HG02763 (cell line): ENCODE results near the gene USP24.

Source experiments
- ATAC-seq: cut with Tn5 transposase; IDR thresholded peaks from one replicate; pipeline ENCODE4 v1.9.1; 2021; ENCODE audit warnings: mild to moderate bottlenecking, moderate library complexity; ENCODE audit not compliant: unreplicated experiment

USP24 gene, protein sequence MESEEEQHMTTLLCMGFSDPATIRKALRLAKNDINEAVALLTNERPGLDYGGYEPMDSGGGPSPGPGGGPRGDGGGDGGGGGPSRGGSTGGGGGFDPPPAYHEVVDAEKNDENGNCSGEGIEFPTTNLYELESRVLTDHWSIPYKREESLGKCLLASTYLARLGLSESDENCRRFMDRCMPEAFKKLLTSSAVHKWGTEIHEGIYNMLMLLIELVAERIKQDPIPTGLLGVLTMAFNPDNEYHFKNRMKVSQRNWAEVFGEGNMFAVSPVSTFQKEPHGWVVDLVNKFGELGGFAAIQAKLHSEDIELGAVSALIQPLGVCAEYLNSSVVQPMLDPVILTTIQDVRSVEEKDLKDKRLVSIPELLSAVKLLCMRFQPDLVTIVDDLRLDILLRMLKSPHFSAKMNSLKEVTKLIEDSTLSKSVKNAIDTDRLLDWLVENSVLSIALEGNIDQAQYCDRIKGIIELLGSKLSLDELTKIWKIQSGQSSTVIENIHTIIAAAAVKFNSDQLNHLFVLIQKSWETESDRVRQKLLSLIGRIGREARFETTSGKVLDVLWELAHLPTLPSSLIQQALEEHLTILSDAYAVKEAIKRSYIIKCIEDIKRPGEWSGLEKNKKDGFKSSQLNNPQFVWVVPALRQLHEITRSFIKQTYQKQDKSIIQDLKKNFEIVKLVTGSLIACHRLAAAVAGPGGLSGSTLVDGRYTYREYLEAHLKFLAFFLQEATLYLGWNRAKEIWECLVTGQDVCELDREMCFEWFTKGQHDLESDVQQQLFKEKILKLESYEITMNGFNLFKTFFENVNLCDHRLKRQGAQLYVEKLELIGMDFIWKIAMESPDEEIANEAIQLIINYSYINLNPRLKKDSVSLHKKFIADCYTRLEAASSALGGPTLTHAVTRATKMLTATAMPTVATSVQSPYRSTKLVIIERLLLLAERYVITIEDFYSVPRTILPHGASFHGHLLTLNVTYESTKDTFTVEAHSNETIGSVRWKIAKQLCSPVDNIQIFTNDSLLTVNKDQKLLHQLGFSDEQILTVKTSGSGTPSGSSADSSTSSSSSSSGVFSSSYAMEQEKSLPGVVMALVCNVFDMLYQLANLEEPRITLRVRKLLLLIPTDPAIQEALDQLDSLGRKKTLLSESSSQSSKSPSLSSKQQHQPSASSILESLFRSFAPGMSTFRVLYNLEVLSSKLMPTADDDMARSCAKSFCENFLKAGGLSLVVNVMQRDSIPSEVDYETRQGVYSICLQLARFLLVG (N-terminal part only)

DNA sequence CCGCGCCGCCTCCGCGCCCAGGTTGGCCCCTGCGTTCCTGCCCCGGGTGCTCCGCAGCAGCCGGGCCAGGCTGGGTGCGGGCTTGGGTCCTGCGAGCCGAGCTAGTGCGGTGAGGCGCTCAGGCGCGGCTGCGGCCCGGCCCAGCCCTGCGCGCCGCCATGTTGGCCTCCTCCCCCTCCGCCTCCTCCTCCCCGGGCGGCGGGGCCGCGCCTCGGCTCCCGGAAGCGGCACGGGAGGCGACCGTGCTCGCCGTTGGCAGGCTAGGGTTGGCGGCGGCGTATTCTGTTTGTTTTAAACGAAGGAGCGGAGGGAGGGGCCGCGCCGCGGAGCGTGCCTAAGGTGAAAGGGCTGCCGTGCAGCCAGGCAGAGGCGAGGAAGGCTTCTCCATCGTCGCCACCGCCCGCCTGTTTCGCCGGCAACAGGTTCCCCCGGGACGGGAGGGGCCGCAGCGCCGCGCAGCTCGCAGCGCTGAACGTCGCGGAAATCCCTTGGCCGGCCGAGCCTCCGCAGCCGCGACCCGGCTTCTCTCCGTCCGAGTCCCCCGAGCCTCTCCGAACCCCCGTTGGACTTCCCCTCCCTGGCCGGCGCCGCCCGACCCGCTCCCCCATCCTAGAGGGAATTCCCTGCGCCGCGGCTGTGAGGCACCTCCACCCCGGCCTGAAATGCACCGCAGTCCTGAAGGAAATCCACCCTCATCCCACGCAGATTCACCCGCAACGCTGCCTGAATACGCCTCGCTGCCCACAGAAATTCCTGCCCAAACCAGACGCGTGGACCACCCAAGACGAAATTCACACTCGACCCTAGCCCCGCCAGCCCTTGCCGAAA is at the start of gene USP24:
Gene USP24, minus strand, starts transcription at position 171 of the 828 bp plus-strand sequence. CDS start 251 bp downstream, outside the sequence.
- peak; percentile 82 for ATAC-seq

DNA sequence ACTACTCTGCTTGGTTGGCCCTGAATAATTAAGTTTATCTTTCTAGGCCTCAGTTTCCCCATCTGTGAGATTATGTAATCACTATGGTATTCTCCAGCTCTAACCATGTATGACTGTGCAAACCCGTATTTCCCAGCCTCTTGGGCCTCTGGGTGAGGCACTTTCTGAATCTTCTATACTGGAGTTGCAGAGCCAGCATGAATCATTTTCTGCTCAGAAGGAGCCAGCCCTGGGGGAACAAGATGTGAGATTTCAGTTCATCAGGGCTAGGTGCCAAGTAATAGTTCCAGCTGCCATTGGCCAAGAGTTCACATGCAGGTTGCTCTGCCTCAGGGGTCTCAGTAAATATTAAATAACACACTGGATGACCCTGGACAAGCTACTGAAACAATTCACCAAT is 47.7 kb upstream of the USP24 start:
- ATAC-seq: no peak

DNA sequence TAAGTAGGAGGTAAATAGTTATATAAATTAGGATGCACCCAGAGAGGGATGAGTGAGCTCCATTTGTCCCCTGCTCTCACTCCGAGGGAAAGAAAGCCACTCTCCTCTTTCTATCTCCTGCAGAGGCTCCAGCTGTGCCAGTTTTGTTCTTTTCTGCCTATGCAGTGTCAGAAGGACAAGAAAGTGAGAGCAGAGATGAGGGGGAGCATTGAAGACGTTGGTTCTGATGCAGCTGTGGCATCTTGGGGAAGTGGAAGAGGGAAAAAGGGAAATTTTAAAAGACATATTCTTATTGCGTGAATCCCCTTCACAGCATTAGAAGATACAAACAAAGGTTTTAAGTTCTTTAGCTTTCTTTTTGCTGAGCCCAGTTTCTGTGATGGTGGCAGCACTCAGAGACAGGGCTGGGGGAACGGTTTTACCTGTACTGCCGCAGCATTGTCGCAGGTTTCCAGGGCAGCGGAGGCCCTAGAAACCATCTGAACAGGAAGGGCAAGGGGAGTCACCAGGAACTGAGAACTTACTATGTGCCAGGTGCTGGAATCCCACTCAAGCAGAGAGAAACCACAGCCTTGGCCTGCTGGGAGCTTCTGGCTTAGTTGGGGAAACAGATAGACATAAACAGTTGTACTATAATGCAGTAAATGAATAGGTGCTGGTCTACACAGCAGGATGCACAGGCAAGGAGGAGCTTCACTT is 44.9 kb upstream of the USP24 start:
- no peak for ATAC-seq

DNA sequence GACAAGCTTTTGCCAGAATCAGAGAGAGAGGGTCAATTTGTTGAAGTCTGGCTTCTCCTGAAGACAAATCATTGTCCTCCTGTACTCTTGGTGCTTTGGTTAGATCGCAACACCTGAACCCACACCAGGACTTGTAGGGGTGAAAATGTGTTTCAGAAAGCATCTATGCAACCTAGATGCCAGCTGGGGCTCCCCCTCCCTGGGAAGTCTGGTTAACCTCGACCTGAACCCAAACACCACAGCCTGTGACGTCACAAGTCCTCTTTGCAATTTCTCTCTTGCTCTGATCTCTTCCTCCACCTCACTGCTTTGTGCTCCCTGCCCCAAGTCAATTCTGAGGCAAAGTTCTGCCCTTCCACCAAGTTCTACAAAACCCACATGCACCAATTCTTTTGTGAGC is 42.8 kb upstream of the USP24 start:
- ATAC-seq: no peak

DNA sequence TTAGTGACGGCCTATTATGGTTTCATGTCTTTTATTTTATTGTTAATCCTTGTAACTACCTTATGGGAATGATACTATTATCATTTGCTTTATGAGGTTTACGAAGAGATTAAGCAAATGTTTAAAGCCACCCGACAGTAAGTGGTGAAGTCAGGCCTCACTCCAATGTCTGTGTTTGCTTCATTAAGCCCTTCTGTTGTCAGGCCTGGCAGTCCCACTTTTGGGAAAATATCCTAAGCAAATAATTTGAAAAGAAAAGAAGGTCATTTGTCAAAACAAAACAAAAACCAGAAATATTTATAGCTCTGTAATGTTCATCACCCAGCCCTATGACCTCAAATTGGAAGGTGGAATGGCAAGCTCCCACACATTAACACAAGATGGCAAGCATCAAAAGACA is 40.7 kb upstream of the USP24 start:
- ATAC-seq: no peak

DNA sequence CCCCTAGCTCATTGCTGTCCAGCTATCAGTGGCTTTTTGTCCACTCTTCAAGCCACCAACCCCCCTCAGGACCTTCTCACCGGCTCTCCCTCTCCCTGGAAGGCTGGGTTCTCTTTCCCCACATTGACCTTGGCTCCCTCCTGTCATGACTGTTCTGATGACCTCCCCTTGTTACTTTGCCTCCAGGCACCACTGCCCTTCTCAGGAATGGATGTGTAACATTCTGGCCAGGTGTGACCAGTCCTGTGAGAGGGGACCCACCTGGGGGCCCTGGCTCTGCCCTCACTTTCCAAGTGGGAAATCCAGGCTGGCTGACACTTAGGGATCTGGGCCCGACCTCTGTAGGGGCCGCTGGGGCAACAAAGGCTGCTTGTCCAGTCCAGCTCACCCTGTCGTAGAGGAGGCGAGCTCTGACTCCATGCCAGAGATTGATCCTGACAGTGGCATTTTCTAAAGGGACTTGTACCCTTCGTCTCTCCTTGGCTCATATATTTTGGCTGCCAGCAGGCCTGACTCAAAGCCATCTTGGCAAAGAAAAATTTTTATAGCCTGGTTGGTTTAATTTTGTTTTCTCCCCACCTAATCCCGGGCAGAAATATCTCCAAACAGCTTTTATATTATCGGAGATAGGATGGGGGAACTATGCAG is 37.9 kb upstream of the USP24 start:
- no peak for ATAC-seq

DNA sequence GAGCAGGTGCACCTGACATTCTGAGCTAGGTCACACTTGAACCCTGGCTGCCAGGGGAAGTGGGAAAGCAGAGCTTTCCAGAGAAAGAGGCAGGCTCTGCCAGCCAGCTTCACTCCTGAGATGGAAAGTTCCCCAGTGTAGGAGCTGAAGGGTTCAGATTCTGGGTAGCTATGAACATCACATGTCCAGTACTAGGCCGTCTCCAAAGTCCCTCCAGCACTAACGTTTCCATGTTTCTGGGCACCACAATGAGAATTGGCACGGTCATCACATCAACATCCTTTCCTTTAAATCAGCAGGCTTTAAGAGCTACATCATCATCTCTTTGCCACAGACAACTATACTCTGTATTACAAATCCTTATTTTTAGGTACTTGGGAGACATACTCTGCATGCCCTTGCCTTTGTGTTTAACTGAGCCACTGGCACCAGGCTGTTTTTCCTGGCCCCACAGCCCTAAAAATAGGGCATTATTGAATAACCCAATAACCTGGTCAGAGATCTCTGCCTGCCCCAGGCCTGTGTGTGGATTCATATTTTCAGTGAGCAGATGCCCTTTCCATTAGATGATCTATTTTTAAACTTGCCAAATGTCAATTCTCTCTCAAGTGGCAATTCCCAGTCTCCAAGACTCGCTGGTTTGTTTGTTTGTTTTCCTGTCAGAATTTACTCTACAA is 35.4 kb upstream of the USP24 start:
- no peak for ATAC-seq

DNA sequence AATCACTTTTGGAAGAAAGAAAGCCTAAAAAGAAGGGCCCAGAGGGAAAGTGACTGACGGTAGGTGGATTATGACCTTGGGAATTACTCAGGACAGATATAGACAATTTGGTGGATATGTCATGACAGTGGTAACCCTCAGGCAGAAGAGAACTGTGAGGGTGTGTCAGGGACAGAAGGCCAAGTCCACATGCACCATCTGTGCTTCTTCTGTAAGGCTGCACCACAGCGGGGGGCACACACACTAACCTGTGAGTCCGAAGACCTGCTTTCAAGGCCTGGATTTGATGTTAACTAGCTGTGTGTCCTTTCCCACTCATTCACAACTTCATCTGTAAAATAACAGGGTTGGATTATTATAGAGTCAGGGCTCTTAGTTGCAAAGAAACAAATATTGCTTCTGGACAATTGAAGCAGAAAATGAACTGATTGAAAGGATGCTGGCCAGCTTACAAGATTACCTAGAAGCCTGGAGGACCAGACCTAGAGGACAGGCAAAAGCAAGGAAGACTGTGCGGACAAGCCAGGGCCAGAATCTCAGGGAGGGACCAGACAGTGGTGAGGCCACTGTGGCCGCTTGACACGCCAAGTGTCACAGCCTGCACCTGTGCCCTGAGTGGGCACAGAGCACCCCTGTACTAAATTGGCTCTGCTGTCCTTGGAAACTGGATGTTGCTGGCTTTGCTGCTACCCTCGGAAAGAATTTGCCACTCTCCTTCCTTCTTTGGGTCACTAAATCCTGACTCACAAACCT is 34.7 kb upstream of the USP24 start:
- no peak for ATAC-seq

DNA sequence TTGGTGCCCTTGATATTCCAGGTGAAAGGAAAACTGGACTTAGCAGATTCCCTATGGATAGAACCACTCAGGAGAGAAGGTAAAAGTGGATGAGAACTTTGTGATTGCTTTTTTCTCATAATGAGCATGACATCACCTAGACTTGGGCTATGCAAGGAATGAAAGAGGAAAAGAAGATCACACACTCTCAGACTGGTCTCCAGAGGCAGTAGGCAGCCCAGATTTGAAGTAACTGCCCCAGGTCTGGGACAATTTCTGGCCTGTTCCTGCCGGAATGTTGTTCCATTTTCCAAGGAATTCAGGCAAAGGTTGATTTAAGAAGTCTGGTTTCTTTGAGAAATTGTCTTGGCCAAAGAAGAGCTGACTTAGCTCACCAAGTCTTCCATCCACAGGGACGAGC is 31.7 kb upstream of the USP24 start:
- no peak for ATAC-seq

DNA sequence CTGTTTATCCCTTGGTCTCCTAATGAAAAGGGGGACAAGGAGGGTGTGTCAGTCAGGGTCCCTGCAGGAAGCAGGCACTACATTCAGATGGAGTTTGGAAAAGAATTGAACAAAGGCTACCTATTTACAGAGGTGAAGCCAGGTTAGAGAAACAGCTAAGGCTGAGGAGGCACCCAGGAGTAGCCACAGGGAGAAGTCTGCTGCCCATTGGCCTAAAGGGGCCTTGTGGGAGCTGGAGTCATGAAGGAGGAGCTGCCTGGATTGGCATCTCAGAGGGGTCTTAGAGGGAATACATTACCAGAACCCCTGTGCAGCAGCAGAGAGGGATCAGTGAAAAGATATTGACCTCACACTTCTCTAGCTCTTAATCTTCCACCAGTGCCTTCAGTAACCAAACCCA is 31.2 kb upstream of the USP24 start:
- ATAC-seq: no peak

DNA sequence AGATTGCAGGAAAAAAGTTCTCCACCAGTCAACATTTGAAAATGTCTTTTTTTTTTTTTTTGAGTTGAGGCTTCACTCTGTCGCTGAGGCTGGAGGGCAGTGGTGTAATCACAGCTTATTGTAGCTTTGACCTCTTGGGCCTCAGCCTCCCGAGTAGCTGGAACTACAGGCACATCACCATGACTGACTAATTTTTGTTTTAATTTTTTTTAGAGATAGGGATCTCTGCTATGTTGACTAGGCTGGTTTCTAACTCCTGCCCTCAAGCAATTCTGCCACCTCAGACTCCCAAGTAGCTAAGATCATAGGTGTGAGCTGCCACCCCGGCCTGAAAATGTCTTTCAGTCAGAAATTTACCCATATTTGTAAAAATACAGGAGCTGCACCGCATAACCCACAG is 30.6 kb upstream of the USP24 start:
- ATAC-seq: no peak

DNA sequence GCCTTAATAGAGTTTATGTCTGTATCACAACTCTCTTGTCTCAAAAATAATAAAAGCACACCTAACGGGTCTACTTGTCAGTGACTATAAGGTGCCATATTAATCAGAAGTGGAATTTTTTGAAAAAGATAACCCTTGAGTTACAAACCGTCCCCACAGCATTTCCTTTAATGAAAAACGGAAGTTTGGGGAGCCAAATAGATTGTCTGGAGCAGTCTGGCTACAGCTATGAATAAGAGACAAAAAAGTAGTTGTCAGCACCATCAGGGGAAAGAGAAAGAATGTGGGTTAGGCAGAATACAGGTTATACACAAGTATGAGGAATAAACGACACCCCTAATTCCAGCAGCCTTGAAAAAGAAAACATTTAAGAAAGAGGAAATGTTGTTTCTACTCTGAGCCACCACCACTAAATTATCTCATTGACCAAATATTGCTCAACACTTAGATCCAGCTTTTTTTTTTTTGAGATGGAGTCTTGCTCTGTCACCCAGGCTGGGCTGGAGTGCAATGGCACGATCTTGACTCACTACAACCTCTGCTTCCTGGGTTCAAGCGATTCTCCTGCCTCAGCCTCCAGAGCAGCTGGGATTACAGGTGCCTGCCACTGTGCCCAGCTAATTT is 29.4 kb upstream of the USP24 start:
- no peak for ATAC-seq

DNA sequence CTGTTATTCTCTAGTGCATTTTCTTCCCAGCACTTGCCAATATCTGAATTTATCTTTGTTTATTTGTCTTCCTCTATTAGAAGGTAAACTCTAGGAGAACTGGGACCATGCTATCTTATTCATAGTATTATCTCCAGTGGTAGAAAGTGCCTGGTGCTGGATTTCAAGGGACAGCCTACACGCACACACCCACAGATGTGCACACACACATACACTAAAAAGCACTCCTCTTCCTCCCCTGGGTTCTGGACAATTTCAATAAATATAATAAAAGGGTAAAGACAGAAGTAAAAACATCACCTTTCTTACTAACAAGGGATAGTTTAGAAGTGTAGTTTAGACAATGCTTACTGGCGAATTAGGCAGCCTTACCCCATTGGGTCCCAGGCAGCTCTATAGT is 28.5 kb upstream of the USP24 start:
- ATAC-seq: no peak

DNA sequence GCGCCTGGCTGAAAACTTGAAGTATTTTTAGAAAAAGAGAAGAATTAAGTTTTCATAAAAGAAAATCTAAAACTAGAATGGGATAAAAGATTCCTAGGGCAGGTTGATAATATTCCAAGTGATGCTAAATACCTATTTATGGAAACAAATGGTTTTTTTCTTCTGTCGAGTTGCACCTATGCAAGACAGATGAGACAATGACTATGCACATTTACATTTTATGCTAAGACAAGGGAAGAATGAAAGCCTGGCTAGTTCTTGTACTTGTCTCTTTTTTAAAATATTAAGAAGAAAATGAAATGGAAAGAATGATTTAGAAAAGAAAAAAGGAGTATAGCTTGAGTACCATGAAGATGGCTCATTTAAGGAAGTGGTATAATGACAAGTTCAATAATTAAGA is 24.4 kb upstream of the USP24 start:
- ATAC-seq: no peak

DNA sequence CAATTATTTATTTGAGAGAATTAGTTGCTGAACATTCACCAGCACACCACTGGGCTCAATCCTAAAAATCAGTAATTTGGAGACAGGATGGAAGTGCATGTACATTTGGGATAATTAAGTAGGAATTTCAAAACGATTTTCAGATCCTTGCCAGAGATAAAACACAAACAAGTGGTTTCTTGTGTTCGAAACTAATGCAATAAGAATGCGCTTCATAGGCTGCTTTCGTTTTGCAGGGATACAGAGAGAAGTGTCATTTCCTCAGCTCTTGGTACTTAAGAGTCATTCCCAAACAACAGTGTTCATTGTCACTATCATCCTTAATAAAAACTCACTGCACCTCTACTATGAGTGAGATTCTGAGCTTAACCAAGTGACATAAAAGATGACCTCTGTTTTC is 20.6 kb upstream of the USP24 start:
- no peak for ATAC-seq

DNA sequence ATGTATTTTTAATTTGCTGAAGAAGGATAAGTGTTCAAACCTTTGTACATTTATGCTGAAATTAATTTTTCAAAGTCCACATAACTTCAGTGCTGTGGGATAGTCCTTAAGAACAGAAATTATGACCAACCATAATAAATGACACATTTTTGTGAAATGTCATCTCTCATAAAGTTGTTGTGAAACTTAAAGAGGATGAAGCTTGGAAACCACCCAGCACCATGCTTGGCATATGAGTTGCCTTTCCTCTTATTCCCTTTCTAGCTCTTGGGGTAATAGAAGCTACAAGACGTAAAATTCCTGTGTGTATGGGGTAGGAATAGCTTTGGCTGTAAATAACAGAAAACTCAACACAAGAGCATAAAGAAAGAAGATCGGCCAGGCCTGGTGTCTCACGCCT is 18.9 kb upstream of the USP24 start:
- ATAC-seq: no peak

DNA sequence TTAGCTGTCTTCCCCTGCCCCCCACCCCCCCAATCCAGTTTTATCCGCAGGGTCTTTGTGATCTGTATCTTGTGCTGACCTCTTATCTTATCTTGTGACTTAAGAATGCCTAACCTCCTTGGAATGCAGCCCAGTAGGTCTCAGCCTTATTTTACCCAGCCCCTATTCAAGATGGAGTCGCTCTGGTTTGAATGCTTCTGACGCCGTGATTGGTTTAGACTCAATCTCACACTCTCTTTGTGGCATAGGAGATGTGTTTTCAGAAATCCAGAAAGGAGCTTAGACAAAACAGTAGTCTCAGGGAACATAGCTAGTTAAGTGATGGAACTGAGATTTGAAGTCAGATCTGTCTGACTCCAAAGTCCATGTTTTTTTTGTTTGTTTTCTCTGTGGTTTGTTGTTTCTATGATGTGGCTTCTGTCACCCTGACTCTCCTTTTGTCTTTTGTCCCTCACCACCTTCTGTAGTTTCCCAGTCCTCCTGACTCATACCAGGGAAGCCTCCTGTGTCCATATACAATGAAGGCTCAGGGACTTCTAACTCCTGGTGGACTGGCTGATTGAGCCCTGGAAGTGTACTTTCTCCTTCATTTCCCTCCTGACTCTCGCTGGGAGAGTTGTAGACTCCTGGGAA is 18.1 kb upstream of the USP24 start:
- no peak for ATAC-seq
